HL-60 (cell line): ENCODE results near the gene PTTG1.

ENCODE experiments used
- CTCF ChIP-seq: IDR thresholded peaks from one replicate; pipeline ENCODE4 v1.5.1; 2011; ENCODE audit warnings: low read length, control low read depth, inconsistent platforms; ENCODE audit not compliant: insufficient read depth
- POLR2AphosphoS5 ChIP-seq: IDR thresholded peaks from 2 replicates; pipeline ENCODE4 v1.6.1; 2012; ENCODE audit warnings: low read depth
- REST ChIP-seq: IDR thresholded peaks from 2 replicates; pipeline ENCODE4 v1.6.1; 2012; ENCODE audit warnings: low read depth; ENCODE audit not compliant: insufficient replicate concordance

- TF ChIP-seq POLR2AphosphoS5 (no peak), CTCF (no peak), REST (no peak)
Measured at GRCh38 chr5:160451281-160451680, 29.6 kb downstream of the PTTG1 start.
